K562 (cell line): ENCODE measurements around the gene SYNGR3. TPM values are rescaled to one million over a fixed set of nuclear protein-coding genes. Genes with fewer than 3 reads are reported as not detected.
A peak's percentile ranks its signal among the peaks of the same experiment; 100 is the strongest.

ENCODE experiments used
- CTBP1 ChIP-seq: fragments of 450-650 bp; IDR thresholded peaks from 2 replicates; pipeline ENCODE4 v1.6.1; 2016; ENCODE audit warnings: borderline replicate concordance
- DMBX1 ChIP-seq: fragments of 250-450 bp; sonication (Bioruptor Pico); IDR thresholded peaks from 2 replicates; pipeline ENCODE4 v1.8.0; 2022; ENCODE audit warnings: inconsistent platforms, mild to moderate bottlenecking, moderate library complexity, borderline replicate concordance
- MCM2 ChIP-seq: fragments of 450-650 bp; IDR thresholded peaks from 2 replicates; pipeline ENCODE4 v1.6.1; 2017; ENCODE audit warnings: low read depth, mild to moderate bottlenecking
- MTF1 ChIP-seq: fragments of 250-450 bp; sonication (Bioruptor Pico); IDR thresholded peaks from 2 replicates; pipeline ENCODE4 v1.9.0; 2021; ENCODE audit warnings: moderate library complexity, mild to moderate bottlenecking, inconsistent platforms, borderline replicate concordance
- ZFP1 ChIP-seq: fragments of 450-650 bp; formaldehyde crosslinking; IDR thresholded peaks from 2 replicates; pipeline ENCODE4 v1.4.0; 2020; ENCODE audit warnings: mild to moderate bottlenecking, mixed read lengths
- ZNF174 ChIP-seq: fragments of 250-450 bp; sonication (Bioruptor Pico); IDR thresholded peaks from 2 replicates; pipeline ENCODE4 v1.4.0; 2020; ENCODE audit warnings: mild to moderate bottlenecking
- polyA plus RNA-seq, 8 experiments: library from polyadenylated mRNA; depleted of rRNA in 4 of 8; stranded (reverse) in 5 of 8; unstranded in 3 of 8; fragments of >200 nt; fragmentation: Nextera tagmentation in 2 of 8; fragmentation: Illumina TruSeq in 1 of 8; extraction: Ambion mirVana in 2 of 8; extraction: Trizol in 1 of 8; gene quantifications; 2 replicates each; pipeline versions ENCODE4 v1.2.1 to v1.2.3, GENCODE V29; 2011 to 2014; ENCODE audit warnings: inconsistent platforms in 1 of 8, missing spikeins in 1 of 8
- total RNA-seq, 7 experiments: library from RNA; depleted of rRNA in 6 of 7; stranded (reverse); fragments of >200 nt in 6 of 7; fragmentation: Illumina TruSeq in 2 of 7; extraction: Trizol in 2 of 7; gene quantifications; 2 replicates each; pipeline versions ENCODE4 v1.2.1 to v1.2.3, GENCODE V29; 2011 to 2021; ENCODE audit warnings: low replicate concordance in 1 of 7
- TF ChIP-seq, protein P1 (sequence below), 2 experiments: fragments of 450-650 bp in 1 of 2; sonication (generic) in 1 of 2; formaldehyde crosslinking in 1 of 2; IDR thresholded peaks; 2 replicates each; pipeline versions ENCODE4 v1.7.1 to v1.9.0; 2016 to 2022; ENCODE audit warnings: inconsistent platforms in 1 of 2, mild to moderate bottlenecking in 1 of 2, missing genetic modification reagents in 1 of 2
- TF ChIP-seq, protein P2 (sequence below): fragments of 150-350 bp; IDR thresholded peaks from 2 replicates; pipeline ENCODE4 v1.6.1; 2014; ENCODE audit warnings: low read depth, mild to moderate bottlenecking, low read length, borderline replicate concordance
- TF ChIP-seq, protein P3 (sequence below), 2 experiments: fragments of 450-650 bp in 1 of 2; sonication (generic) in 1 of 2; formaldehyde crosslinking; conservative IDR thresholded peaks; 2 replicates each; pipeline versions ENCODE4 v1.4.0 to v1.8.1; 2020 to 2022; ENCODE audit warnings: mild to moderate bottlenecking in 1 of 2, missing genetic modification reagents in 1 of 2

SYNGR3 gene
- total and polyA plus RNA-seq, 9 of the 15 experiments (the other 6 are each of a cell fraction or from before 2014, with no cell fraction given) = 3.7 to 69.2 (median 36.3) TPM

DNA sequence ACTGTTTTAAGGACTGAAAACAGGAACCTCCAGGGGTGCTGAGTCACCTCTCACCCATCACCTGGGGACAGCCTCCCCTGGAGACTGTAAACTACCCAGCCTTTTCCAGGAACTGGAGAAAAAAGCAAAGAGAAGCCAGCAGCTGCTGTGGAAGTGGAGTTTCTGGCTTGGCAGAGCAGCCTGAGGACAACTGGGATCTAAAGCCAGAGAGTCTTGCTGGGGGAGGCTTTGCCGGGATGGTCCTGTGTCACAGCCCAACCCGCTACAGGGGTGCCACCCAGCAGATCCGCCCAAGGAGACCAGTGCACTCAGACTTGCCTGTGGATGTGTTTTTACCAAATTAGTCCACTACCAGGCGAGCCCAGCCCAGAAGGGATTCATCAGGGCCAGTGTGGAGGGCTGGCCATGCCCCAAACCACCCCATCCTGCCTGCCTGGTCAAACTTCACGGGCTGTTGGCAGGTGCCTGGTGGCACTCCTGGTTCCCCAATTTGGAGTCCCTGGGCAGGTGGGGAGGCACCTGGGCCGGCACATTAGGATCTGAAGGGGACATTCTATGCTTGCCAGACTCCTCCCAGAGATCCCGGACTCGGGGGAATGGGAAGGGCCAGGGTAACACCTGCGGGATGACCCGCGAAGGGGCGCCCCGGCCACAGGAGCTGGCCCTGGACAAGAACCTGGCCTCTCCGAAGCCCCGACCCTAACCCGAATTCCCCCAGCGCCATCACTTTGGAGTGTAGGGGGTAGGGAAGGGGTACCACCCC lies 47.5 kb upstream of the SYNGR3 start (continued):
- TF ChIP-seq, protein P1, sequence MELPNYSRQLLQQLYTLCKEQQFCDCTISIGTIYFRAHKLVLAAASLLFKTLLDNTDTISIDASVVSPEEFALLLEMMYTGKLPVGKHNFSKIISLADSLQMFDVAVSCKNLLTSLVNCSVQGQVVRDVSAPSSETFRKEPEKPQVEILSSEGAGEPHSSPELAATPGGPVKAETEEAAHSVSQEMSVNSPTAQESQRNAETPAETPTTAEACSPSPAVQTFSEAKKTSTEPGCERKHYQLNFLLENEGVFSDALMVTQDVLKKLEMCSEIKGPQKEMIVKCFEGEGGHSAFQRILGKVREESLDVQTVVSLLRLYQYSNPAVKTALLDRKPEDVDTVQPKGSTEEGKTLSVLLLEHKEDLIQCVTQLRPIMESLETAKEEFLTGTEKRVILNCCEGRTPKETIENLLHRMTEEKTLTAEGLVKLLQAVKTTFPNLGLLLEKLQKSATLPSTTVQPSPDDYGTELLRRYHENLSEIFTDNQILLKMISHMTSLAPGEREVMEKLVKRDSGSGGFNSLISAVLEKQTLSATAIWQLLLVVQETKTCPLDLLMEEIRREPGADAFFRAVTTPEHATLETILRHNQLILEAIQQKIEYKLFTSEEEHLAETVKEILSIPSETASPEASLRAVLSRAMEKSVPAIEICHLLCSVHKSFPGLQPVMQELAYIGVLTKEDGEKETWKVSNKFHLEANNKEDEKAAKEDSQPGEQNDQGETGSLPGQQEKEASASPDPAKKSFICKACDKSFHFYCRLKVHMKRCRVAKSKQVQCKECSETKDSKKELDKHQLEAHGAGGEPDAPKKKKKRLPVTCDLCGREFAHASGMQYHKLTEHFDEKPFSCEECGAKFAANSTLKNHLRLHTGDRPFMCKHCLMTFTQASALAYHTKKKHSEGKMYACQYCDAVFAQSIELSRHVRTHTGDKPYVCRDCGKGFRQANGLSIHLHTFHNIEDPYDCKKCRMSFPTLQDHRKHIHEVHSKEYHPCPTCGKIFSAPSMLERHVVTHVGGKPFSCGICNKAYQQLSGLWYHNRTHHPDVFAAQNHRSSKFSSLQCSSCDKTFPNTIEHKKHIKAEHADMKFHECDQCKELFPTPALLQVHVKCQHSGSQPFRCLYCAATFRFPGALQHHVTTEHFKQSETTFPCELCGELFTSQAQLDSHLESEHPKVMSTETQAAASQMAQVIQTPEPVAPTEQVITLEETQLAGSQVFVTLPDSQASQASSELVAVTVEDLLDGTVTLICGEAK (IDR thresholded peaks at IDR 0.05) = no peak
- TF ChIP-seq, protein P1 (CRISPR knock-in tag; IDR thresholded peaks at IDR 0.05) = no peak
- TF ChIP-seq MTF1 (CRISPR knock-in tag) (no peak), DMBX1 (CRISPR knock-in tag) (no peak), MCM2 (no peak), CTBP1 (peak; percentile 92), ZNF174 (no peak), ZFP1 (CRISPR knock-in tag) (no peak)
- TF ChIP-seq, protein P2, sequence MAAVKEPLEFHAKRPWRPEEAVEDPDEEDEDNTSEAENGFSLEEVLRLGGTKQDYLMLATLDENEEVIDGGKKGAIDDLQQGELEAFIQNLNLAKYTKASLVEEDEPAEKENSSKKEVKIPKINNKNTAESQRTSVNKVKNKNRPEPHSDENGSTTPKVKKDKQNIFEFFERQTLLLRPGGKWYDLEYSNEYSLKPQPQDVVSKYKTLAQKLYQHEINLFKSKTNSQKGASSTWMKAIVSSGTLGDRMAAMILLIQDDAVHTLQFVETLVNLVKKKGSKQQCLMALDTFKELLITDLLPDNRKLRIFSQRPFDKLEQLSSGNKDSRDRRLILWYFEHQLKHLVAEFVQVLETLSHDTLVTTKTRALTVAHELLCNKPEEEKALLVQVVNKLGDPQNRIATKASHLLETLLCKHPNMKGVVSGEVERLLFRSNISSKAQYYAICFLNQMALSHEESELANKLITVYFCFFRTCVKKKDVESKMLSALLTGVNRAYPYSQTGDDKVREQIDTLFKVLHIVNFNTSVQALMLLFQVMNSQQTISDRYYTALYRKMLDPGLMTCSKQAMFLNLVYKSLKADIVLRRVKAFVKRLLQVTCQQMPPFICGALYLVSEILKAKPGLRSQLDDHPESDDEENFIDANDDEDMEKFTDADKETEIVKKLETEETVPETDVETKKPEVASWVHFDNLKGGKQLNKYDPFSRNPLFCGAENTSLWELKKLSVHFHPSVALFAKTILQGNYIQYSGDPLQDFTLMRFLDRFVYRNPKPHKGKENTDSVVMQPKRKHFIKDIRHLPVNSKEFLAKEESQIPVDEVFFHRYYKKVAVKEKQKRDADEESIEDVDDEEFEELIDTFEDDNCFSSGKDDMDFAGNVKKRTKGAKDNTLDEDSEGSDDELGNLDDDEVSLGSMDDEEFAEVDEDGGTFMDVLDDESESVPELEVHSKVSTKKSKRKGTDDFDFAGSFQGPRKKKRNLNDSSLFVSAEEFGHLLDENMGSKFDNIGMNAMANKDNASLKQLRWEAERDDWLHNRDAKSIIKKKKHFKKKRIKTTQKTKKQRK = no peak
- TF ChIP-seq, protein P3, sequence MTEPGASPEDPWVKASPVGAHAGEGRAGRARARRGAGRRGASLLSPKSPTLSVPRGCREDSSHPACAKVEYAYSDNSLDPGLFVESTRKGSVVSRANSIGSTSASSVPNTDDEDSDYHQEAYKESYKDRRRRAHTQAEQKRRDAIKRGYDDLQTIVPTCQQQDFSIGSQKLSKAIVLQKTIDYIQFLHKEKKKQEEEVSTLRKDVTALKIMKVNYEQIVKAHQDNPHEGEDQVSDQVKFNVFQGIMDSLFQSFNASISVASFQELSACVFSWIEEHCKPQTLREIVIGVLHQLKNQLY (CRISPR knock-in tag; conservative IDR thresholded peaks at IDR 0.05) = no peak
